ENCODE results near the gene CRLF1. TPM values are rescaled to one million over a fixed set of nuclear protein-coding genes. Genes with fewer than 3 reads are reported as not detected.

Gene CRLF1
- polyA plus RNA-seq, 2 of the 4 experiments (the other 2 are of a cell fraction), result 0.37 to 2.5 TPM

- TF ChIP-seq RAD21 (conservative IDR thresholded peaks at IDR 0.05 in 1 of 2, IDR thresholded peaks at IDR 0.05 in 1 of 2) (peak; percentile 33; a peak in 3 of 5 replicates), POLR2A (IDR thresholded peaks at IDR 0.05; ENCODE audit: low read length) (0 out of 2 replicates have a peak, but pooled peaks have one; percentile 17), PBX3 (IDR thresholded peaks at IDR 0.05) (no peak), EHMT2 (IDR thresholded peaks at IDR 0.05; ENCODE audit: low read depth) (no peak), KDM5A (IDR thresholded peaks at IDR 0.05) (no peak), HOXA7 (CRISPR knock-in tag; IDR thresholded peaks at IDR 0.05) (no peak), CBX8 (IDR thresholded peaks at IDR 0.05) (no peak), SMC3 (IDR thresholded peaks at IDR 0.05) (peak; percentile 38)
Measured at GRCh38 chr19:18590273-18591272, 16.0 kb downstream of the CRLF1 start (continued).

- CTCF ChIA-PET, result interaction anchor here (0.5 to 3.6 kb wide), 45 partner anchors 10 to 397 kb away, joined by 3 to 22 read pairs (median 4); partner anchors contain the start of genes ELL, FKBP8, TMEM59L and UBA52
- TF ChIP-seq, protein P1, sequence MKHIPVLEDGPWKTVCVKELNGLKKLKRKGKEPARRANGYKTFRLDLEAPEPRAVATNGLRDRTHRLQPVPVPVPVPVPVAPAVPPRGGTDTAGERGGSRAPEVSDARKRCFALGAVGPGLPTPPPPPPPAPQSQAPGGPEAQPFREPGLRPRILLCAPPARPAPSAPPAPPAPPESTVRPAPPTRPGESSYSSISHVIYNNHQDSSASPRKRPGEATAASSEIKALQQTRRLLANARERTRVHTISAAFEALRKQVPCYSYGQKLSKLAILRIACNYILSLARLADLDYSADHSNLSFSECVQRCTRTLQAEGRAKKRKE (CRISPR knock-in tag; IDR thresholded peaks at IDR 0.05; ENCODE audit: low read depth), result peak; percentile 80; the same call in 1 of the 2 replicates
- TF ChIP-seq MYC (IDR thresholded peaks at IDR 0.05; ENCODE audit: borderline replicate concordance, low read length) (peak; percentile 65; the same call in 1 of the 2 replicates), HOXB5 (CRISPR knock-in tag; IDR thresholded peaks at IDR 0.05) (peak; percentile 36; the same call in 1 of the 2 replicates)
- TF ChIP-seq, protein P2, sequence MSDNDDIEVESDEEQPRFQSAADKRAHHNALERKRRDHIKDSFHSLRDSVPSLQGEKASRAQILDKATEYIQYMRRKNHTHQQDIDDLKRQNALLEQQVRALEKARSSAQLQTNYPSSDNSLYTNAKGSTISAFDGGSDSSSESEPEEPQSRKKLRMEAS (IDR thresholded peaks at IDR 0.05), result peak; percentile 96
- TF ChIP-seq, protein P3, sequence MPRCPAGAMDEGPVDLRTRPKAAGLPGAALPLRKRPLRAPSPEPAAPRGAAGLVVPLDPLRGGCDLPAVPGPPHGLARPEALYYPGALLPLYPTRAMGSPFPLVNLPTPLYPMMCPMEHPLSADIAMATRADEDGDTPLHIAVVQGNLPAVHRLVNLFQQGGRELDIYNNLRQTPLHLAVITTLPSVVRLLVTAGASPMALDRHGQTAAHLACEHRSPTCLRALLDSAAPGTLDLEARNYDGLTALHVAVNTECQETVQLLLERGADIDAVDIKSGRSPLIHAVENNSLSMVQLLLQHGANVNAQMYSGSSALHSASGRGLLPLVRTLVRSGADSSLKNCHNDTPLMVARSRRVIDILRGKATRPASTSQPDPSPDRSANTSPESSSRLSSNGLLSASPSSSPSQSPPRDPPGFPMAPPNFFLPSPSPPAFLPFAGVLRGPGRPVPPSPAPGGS (IDR thresholded peaks at IDR 0.05), result no peak
- TF ChIP-seq, protein P4, sequence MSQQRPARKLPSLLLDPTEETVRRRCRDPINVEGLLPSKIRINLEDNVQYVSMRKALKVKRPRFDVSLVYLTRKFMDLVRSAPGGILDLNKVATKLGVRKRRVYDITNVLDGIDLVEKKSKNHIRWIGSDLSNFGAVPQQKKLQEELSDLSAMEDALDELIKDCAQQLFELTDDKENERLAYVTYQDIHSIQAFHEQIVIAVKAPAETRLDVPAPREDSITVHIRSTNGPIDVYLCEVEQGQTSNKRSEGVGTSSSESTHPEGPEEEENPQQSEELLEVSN (IDR thresholded peaks at IDR 0.05; ENCODE audit: borderline replicate concordance, low read depth), result peak; percentile 91
- Histone ChIP-seq H3K27ac (peak overlapping the region; percentile 100), H3K4me3 (peak overlapping the region; percentile 96), H3K9me3 (no peaks in the 10 kb centered on the region), H3K4me2 (peak overlapping the region; percentile 100), H3K4me1 (peaks cover 12% of the 10 kb centered on the region; the same call in 1 of the 3 replicates)
- FAIRE-seq (no peak), ATAC-seq (peak; percentile 68 to 69), DNase-seq (ENCODE audit: low read depth in 1 of 2, low spot score in 1 of 2) (peak; percentile 51 to 82)
- POLR2A ChIA-PET, result interaction anchor here (0.5 to 3.1 kb wide), 14 partner anchors 9 to 330 kb away, joined by 3 to 31 read pairs (median 3); partner anchors contain the start of genes COPE, DDX49, ELL and TMEM59L
- WGBS (ENCODE audit: missing lambda C conversion rate), result 3% methylated on average over 22 of the region's 52 CpGs
Measured at GRCh38 chr19:18589380-18590272, 17.0 kb downstream of the CRLF1 start.
